C4-2B (cell line): ENCODE measurements around the gene EIF5B.
"Not testable (repeated sequence)": the region's sequence is repeated elsewhere in the genome, so short reads cannot be mapped to it uniquely, and the experiment has no call there.

Experiments used
- CTCF ChIP-seq: fragments of 450-650 bp; conservative IDR thresholded peaks from 2 replicates; pipeline ENCODE4 v1.5.1; 2017; ENCODE audit warnings: mild to moderate bottlenecking
- ZFX ChIP-seq: fragments of 450-650 bp; IDR thresholded peaks from 2 replicates; pipeline ENCODE4 v1.6.1; 2017

GRCh38 chr2:99317873-99318200 is 19.4 kb upstream of the EIF5B start:
- TF ChIP-seq CTCF, ZFX: not testable (repeated sequence)
